Hepatocyte (in vitro differentiated cells): ENCODE results near the gene SNRNP27. TPM values are rescaled to one million over a fixed set of nuclear protein-coding genes. Genes with fewer than 3 reads are reported as not detected.

Experiments
- DNase-seq: peaks from one replicate; pipeline ENCODE4 v3.0.0-alpha.2; 2016; ENCODE audit warnings: low spot score
- H2AFZ ChIP-seq: fragments of 200-600 bp; sonication (generic); 2 replicates; pipeline ENCODE4 v1.6.0; 2016; ENCODE audit warnings: antibody characterized with exemption, mild to moderate bottlenecking
- H3K27ac ChIP-seq: fragments of 200-600 bp; sonication (generic); 2 replicates; pipeline ENCODE4 v1.5.1; 2016; ENCODE audit warnings: mild to moderate bottlenecking
- H3K27me3 ChIP-seq: fragments of 200-600 bp; sonication (generic); 2 replicates; pipeline ENCODE4 v1.6.1; 2016
- H3K36me3 ChIP-seq: fragments of 200-600 bp; sonication (generic); replicated peaks from 2 replicates; pipeline ENCODE4 v1.5.1; 2016; ENCODE audit warnings: low read depth; ENCODE audit not compliant: insufficient read depth
- H3K4me1 ChIP-seq: fragments of 200-600 bp; sonication (generic); 2 replicates; pipeline ENCODE4 v1.5.1; 2016; ENCODE audit warnings: mild to moderate bottlenecking, moderate library complexity; ENCODE audit not compliant: insufficient read depth
- H3K4me2 ChIP-seq: fragments of 200-600 bp; sonication (generic); 2 replicates; pipeline ENCODE4 v1.6.0; 2016
- H3K4me3 ChIP-seq: fragments of 200-600 bp; sonication (generic); 2 replicates; pipeline ENCODE4 v1.5.1; 2016; ENCODE audit warnings: mild to moderate bottlenecking
- H3K79me2 ChIP-seq: fragments of 200-600 bp; sonication (generic); 2 replicates; pipeline ENCODE4 v1.6.0; 2017; ENCODE audit warnings: mild to moderate bottlenecking
- H3K9me2 ChIP-seq: fragments of 200-600 bp; sonication (generic); replicated peaks from 2 replicates; pipeline ENCODE4 v1.6.0; 2017; ENCODE audit warnings: mild to moderate bottlenecking; ENCODE audit not compliant: insufficient read depth
- H3K9me3 ChIP-seq: fragments of 200-600 bp; sonication (generic); 2 replicates; pipeline ENCODE4 v1.5.1; 2016; ENCODE audit warnings: low read depth, mild to moderate bottlenecking
- H4K20me1 ChIP-seq: fragments of 200-600 bp; sonication (generic); 2 replicates; pipeline ENCODE4 v1.6.0; 2016; ENCODE audit warnings: mild to moderate bottlenecking; ENCODE audit not compliant: insufficient read depth, poor library complexity, severe bottlenecking
- CTCF ChIP-seq: fragments of 200-600 bp; sonication (generic); IDR thresholded peaks from 2 replicates; pipeline ENCODE4 v1.5.1; 2016; ENCODE audit warnings: antibody characterized with exemption, mild to moderate bottlenecking; ENCODE audit not compliant: poor library complexity
- EZH2 ChIP-seq: fragments of 200-600 bp; sonication (generic); IDR thresholded peaks from 2 replicates; pipeline ENCODE4 v1.6.1; 2016; ENCODE audit warnings: antibody characterized with exemption, mild to moderate bottlenecking, borderline replicate concordance
- EZH2phosphoT487 ChIP-seq: fragments of 200-600 bp; sonication (generic); IDR thresholded peaks from one replicate; pipeline ENCODE4 v1.6.1; 2018; ENCODE audit warnings: antibody characterized with exemption, mild to moderate bottlenecking, low read depth, moderate library complexity; ENCODE audit not compliant: unreplicated experiment, severe bottlenecking
- WGBS: methylation state at CpG from one replicate; pipeline ENCODE4 v1.1.6; 2016; ENCODE audit warnings: low lambda C conversion rate; ENCODE audit errors: missing lambda C conversion rate; 5-methylcytosine and 5-hydroxymethylcytosine counted together
- polyA plus RNA-seq: library from polyadenylated mRNA; unstranded; fragments of >200 nt; fragmentation: Nextera tagmentation; extraction: Ambion mirVana; gene quantifications from 2 replicates; pipeline ENCODE4 v1.2.1, GENCODE V29; 2016
- total RNA-seq: library from RNA; depleted of rRNA; stranded (reverse); fragments of >200 nt; gene quantifications from 2 replicates; pipeline ENCODE4 v1.2.3, GENCODE V29; 2014

The SNRNP27 gene
- total and polyA plus RNA-seq, 2 experiments from 2014 or later: 58.4 to 65.5 TPM

- peak overlapping the region; percentile 1 for H3K27ac ChIP-seq
These were observed 52.9 kb downstream of the SNRNP27 start for GRCh38 chr2:69946351-69947324.

GRCh38 chr2:69947325-69947931, 53.7 kb downstream of the SNRNP27 start:
- no peak overlapping the region for H3K4me2 ChIP-seq
- no peaks in the 10 kb centered on the region for H3K9me3 ChIP-seq
- 89% methylated on average over 4 of the region's 4 CpGs for WGBS
- no peak overlapping the region for H3K27ac ChIP-seq
- no peak for DNase-seq
- no peaks in the 10 kb centered on the region for H3K27me3 ChIP-seq
- TF ChIP-seq EZH2 (no peak), CTCF (no peak), EZH2phosphoT487 (no peak)
- peaks cover 7% of the 10 kb centered on the region for H3K4me1 ChIP-seq
- no peaks in the 10 kb centered on the region for H4K20me1 ChIP-seq
- H3K36me3 ChIP-seq: no peaks in the 10 kb centered on the region
- no peaks in the 10 kb centered on the region for H3K79me2 ChIP-seq
- H3K9me2 ChIP-seq: no peaks in the 10 kb centered on the region
- no peak overlapping the region for H3K4me3 ChIP-seq
- H2AFZ ChIP-seq: no peak overlapping the region

More at GRCh38 chr2:69946351-69947324, 52.9 kb downstream of the SNRNP27 start:
- H3K9me3 ChIP-seq: no peaks in the 10 kb centered on the region
- WGBS: 70% methylated on average over 13 of the region's 13 CpGs
- no peaks in the 10 kb centered on the region for H3K9me2 ChIP-seq
- H3K4me1 ChIP-seq: peaks cover 7% of the 10 kb centered on the region
- no peak overlapping the region for H2AFZ ChIP-seq
- H3K27me3 ChIP-seq: no peaks in the 10 kb centered on the region
- TF ChIP-seq EZH2phosphoT487 (no peak), CTCF (no peak), EZH2 (no peak)
- H3K4me2 ChIP-seq: peak overlapping the region; percentile 19
- H3K4me3 ChIP-seq: no peak overlapping the region
- DNase-seq: no peak
- H3K36me3 ChIP-seq: no peaks in the 10 kb centered on the region
- H3K79me2 ChIP-seq: no peaks in the 10 kb centered on the region
- no peaks in the 10 kb centered on the region for H4K20me1 ChIP-seq

- H4K20me1 ChIP-seq: no peaks in the 10 kb centered on the region
- no peak overlapping the region for H2AFZ ChIP-seq
These were observed 54.5 kb downstream of the SNRNP27 start for GRCh38 chr2:69948032-69948962.

More at GRCh38 chr2:69948032-69948962, 54.5 kb downstream of the SNRNP27 start:
- no peaks in the 10 kb centered on the region for H3K9me2 ChIP-seq
- TF ChIP-seq EZH2phosphoT487: no peak
- no peak for TF ChIP-seq CTCF
- TF ChIP-seq EZH2: no peak
- no peaks in the 10 kb centered on the region for H3K9me3 ChIP-seq
- H3K79me2 ChIP-seq: no peaks in the 10 kb centered on the region
- no peaks in the 10 kb centered on the region for H3K27me3 ChIP-seq
- no peak overlapping the region for H3K4me2 ChIP-seq
- H3K4me3 ChIP-seq: no peak overlapping the region
- 72% methylated on average over 30 of the region's 35 CpGs for WGBS
- no peak for DNase-seq
- H3K27ac ChIP-seq: no peak overlapping the region
- H3K4me1 ChIP-seq: peaks cover 7% of the 10 kb centered on the region
- H3K36me3 ChIP-seq: no peaks in the 10 kb centered on the region
